NCI-H2107 treated with DMSO at 0.1 percent for 48 hours (cell line): Measurements from ENCODE around the gene STX12.
"Not testable (repeated sequence)": the region's sequence is repeated elsewhere in the genome, so short reads cannot be mapped to it uniquely, and the experiment has no call there.

Experiments
- DNase-seq: peaks from one replicate; lab custom pipeline; 2025; ENCODE audit not compliant: unreplicated experiment; lab: John Stamatoyannopoulos, UW

The STX12 gene

DNA sequence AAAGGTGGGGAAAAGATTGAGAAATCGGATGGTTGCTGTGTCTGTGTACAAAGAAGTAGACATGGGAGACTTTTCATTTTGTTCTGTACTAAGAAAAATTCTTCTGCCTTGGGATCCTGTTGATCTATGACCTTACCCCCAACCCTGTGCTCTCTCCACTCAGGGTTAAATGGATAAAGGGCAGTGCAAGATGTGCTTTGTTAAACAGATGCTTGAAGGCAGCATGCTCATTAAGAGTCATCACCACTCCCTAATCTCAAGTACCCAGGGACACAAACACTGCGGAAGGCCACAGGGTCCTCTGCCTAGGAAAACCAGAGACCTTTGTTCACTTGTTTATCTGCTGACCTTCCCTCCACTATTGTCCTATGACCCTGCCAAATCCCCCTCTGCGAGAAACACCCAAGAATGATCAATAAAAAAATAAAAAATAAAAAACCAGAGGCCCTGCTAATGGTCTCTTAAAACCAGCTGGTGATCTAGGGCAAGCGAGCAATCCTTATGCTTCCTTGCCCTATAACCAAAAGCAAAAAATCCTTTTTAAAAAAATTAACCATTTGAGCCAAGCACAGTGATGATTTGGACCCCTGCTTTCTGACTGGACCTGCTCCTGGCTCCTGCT, 56.4 kb downstream of the STX12 start:
- not testable (repeated sequence) for DNase-seq

DNA sequence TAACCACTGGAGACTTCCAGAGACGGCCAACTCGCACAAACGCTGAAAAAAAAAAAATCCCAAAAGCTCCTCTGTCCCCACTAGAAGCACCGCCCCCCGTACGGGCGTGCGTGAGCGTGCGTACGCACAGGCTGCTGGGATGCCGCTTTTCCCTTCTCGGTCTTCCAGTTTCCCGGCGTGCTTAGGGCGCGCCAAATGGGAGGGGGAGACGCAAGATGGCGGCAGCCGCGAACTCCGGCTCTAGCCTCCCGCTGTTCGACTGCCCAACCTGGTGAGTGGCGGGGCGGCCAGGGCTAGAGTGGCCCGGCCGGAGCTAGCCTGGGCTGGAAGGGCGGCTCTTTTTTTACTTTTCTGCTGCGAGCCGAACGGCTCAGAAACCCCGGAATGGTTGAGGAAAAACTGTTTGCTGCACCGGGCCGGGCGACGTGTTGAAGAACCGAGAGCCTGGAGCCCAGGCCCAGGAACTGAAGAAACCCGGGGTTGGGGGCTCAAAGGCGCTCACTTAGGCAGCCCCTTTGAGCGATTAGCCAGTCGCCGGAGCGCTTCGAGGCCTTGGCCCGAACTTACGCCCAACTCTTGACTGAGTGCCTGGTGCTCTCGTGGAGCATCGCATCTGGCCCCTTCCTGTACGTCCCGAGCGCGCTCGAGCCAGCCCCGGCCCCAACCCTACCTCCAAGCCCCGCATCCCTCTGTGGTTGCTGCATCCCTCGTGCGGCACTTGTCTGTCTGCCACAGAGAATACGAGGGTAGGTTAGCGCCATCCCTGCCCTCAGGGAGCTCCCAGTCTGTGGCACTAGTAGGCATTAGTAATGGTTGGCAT, 57.8 kb downstream of the STX12 start, which contains the start of gene PPP1R8:
Gene PPP1R8 (plus strand): TSS at position 162 of the 820 bp plus-strand sequence. CDS start 54 bp downstream, at position 216.
- DNase-seq: peak; percentile 94

DNA sequence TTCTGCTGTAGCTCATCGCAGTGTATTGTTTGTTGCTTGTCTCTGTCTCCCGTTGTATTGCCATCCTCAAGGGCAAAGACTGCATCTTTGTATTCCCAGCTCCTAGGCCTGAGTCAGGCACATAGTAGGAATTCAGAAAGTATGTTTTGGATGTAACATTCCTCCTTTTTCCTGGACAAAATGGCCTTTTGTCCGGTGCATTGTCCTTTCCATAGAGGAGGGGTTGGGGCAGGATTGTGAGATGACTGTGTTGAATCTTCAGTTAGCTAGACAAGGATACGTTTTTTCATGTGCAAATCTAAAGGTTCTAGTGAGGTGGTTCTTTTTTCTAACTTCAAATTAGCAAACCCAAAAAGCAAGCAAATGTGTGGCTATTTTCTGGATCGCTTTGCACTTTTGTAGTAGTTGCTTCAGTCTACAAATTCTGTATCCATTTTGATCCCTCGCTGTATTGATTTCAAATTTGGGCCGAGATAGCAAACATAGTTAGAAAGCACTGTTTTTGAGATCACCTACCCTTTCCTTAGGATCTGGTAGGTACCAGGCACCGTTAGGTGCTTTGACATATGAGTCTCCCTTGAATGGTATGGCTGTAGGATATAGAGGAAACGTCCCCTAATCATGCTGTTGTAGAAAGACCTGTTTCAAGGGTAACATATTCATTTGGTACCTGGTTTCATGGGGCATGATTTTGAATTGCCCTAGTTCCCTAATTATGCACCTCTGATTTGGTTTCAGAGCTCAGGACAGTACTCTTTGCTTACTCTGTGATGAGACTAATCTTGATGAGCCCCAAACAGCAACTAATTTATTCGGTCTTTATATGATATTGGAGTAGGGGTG, 58.8 kb downstream of the STX12 start:
- no peak for DNase-seq

GRCh38 chr1:27832762-27833161, 59.7 kb downstream of the STX12 start:
- DNase-seq: no peak

DNA sequence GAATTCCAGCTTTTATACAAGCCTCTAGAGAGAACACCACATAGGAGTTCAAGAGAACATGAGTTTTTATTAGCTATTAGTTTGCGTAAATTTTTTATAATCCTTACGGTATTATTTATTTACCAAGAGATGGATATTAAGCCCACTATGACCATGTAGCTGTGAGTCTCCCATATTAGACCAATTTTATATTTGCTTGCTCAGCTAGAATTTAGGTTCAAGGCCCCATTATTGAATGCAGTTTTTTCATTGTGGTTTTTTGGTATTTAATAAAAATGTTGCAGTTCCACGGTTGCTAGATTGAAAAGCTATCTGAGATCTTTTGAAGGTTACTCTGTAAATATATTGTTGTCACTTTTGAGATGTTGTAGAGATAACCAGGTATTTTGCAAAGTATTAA, 60.5 kb downstream of the STX12 start:
- no peak for DNase-seq

GRCh38 chr1:27835046-27835445, 62.0 kb downstream of the STX12 start:
- no peak for DNase-seq

GRCh38 chr1:27835501-27835900, 62.5 kb downstream of the STX12 start:
- DNase-seq: no peak

- no peak for DNase-seq
Measured at GRCh38 chr1:27849951-27850350, 76.9 kb downstream of the STX12 start.

- DNase-seq: no peak
Measured at GRCh38 chr1:27855085-27855484, 82.1 kb downstream of the STX12 start.

GRCh38 chr1:27856561-27857343, 83.7 kb downstream of the STX12 start:
- DNase-seq: no peak

- not testable (repeated sequence) for DNase-seq
Measured at GRCh38 chr1:27857552-27857951, 84.5 kb downstream of the STX12 start.

DNA sequence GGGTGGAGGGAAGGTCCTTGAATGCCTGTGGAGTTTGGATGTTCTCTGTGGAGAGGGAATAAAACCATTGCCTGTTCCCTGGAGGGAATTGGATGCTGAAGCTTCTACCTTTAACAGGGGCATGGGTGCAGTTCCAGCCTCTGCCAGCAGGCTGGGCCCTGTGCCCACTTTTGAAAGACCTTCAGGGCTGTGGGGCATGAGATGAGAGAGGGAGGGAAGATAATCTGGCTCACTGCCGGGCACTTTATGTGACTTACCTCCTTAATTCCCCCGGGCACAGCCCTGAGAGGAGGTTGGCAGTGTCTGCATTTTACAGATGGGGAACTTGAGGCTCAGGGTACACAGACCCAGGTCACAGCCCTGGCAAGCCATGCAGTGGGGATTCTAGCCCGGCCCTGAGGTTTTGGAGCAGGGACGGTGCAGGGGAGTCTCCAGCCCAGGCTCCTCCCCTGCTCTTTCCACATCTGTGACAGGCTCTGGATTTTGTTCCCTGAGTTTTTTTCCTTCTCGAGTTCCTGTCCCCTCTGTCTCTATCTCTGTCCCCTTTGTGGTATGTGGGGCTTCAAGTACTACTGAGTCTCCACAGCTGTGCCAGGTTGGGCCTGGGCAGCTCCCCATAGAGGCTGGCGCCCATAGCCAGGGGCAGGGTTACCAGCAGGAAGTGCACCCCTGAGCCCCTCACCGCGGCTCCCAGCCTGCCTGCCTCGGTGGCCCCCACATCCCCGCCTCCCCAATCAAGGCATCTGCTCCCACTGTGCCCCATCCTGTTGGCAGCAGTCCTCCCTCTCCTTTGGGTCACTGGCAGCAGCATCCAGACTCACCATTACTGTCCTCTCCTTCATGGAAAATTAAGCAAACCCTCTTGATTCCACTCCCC, 85.3 kb downstream of the STX12 start:
- peak; percentile 75 for DNase-seq

- no peak for DNase-seq
Measured at GRCh38 chr1:27858949-27859576, 86.0 kb downstream of the STX12 start.

- DNase-seq: no peak
Measured at GRCh38 chr1:27861436-27861835, 88.4 kb downstream of the STX12 start.

- DNase-seq: no peak
Measured at GRCh38 chr1:27862004-27862403, 89.0 kb downstream of the STX12 start.

GRCh38 chr1:27862671-27863537, 89.9 kb downstream of the STX12 start:
- no peak for DNase-seq

GRCh38 chr1:27863538-27863915, 90.5 kb downstream of the STX12 start:
- no peak for DNase-seq

DNA sequence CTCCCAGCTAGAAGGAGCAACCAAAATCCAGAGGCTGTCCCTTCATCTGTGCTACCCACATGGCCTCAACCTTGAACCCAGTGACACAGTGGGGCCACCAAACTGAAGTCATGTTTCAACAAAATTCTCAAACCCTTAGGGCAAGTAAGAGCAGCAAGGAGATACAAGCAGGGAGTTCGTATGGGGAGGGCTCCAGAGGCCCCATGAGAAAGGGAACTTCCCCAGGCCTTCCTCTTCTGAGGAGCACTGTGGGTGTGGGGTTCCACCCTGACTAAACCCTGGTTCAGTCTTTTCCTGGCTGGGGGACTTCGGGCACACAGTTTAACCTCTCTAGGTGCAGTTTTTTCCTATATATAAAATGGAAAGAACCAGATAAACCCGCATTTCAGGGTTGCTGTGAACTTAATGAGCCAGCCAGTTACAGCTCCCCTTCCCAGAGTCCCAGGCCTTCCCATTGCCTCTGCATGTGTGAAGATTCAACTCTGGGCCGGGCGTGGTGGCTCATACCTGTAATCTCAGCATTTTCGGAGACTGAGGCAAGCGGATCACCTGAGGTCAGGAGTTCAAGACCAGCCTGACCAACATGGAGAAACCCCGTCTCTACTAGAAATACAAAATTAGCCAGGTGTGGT, 91.4 kb downstream of the STX12 start:
- no peak for DNase-seq
